Sigmoid colon (tissue), 7 donors: ENCODE results near the gene COBLL1. TPM values are rescaled to one million over a fixed set of nuclear protein-coding genes. Genes with fewer than 3 reads are reported as not detected.
A peak's percentile ranks its signal among the peaks of the same experiment; 100 is the strongest.

Source experiments
- DNase-seq: peaks from one replicate; pipeline ENCODE4 v3.0.0-alpha.2; 2019
- H3K27ac ChIP-seq, 4 donors: fragments of 200-600 bp; sonication (generic); one replicate each; pipeline ENCODE4 v1.5.1; 2016 to 2019; ENCODE audit warnings: mild to moderate bottlenecking in 1 of 4
- H3K27me3 ChIP-seq, 3 donors: fragments of 200-600 bp; sonication (generic); one replicate each; pipeline ENCODE4 v1.5.1; 2019; ENCODE audit warnings: mild to moderate bottlenecking in 1 of 3
- H3K36me3 ChIP-seq, 4 donors: fragments of 200-600 bp; sonication (generic); one replicate each; pipeline ENCODE4 v1.5.1; 2016 to 2019
- H3K4me1 ChIP-seq, 4 donors: fragments of 200-600 bp; sonication (generic); one replicate each; pipeline ENCODE4 v1.5.1; 2017 to 2019
- H3K4me3 ChIP-seq, 4 donors: fragments of 200-600 bp; sonication (generic); one replicate each; pipeline ENCODE4 v1.5.1; 2017 to 2019; ENCODE audit warnings: mild to moderate bottlenecking in 2 of 4, moderate library complexity in 1 of 4
- H3K9me3 ChIP-seq, 4 donors: fragments of 200-600 bp in 3 of 4; sonication (generic) in 3 of 4; one replicate each; pipeline versions ENCODE4 v1.5.1 to v1.6.1; 2013 to 2019
- EP300 ChIP-seq, 4 donors: sonication (generic); formaldehyde crosslinking; IDR thresholded peaks; one replicate each; pipeline ENCODE4 v1.6.1; 2017; ENCODE audit warnings: antibody characterized with exemption in 4 of 4
- POLR2A ChIP-seq, 2 donors: fragments of 450-650 bp; IDR thresholded peaks; one replicate each; pipeline ENCODE4 v1.6.1; 2016; ENCODE audit warnings: antibody characterized with exemption in 2 of 2, mild to moderate bottlenecking in 2 of 2, moderate library complexity in 2 of 2
- POLR2AphosphoS5 ChIP-seq, 4 donors: sonication (generic); formaldehyde crosslinking; IDR thresholded peaks; one replicate each; pipeline ENCODE4 v1.6.1; 2017; ENCODE audit warnings: antibody characterized with exemption in 4 of 4
- WGBS, 2 donors: extraction: QIAGEN DNeasy Blood & Tissue Kit; methylation state at CpG; one replicate each; pipeline ENCODE4 v1.1.7; 2013; 5-methylcytosine and 5-hydroxymethylcytosine counted together
- intact Hi-C: fragments of 100-400 bp; cut with DNase I; formaldehyde crosslinking; loops from one replicate; pipeline ENCODE4 v1.15.1; 2023
- polyA plus RNA-seq, 3 donors: library from polyadenylated mRNA; stranded (reverse); fragments of 200-250 nt; gene quantifications; one replicate each; pipeline ENCODE4 v1.2.3, GENCODE V29; 2013
- total RNA-seq, 4 donors: library from RNA; depleted of rRNA; stranded (reverse); fragments of >200 nt; gene quantifications; one replicate each; pipeline ENCODE4 v1.1.0, GENCODE V29; 2016
- TF ChIP-seq, protein P1 (sequence below), 4 experiments: fragments of 450-650 bp in 3 of 4; fragments of 200-600 bp in 1 of 4; IDR thresholded peaks; one replicate each; pipeline ENCODE4 v1.5.1; 2016 to 2019; ENCODE audit warnings: antibody characterized with exemption in 4 of 4, mild to moderate bottlenecking in 3 of 4, moderate library complexity in 2 of 4
- donor health status: healthy with polysubstance abuse.
- donor health status: Bipolar disorder and iron deficiency.
- donor health status: healthy.

COBLL1 gene
- total and polyA plus RNA-seq, 7 donors: 3.9 to 22.4 (median 17.6) TPM

DNA sequence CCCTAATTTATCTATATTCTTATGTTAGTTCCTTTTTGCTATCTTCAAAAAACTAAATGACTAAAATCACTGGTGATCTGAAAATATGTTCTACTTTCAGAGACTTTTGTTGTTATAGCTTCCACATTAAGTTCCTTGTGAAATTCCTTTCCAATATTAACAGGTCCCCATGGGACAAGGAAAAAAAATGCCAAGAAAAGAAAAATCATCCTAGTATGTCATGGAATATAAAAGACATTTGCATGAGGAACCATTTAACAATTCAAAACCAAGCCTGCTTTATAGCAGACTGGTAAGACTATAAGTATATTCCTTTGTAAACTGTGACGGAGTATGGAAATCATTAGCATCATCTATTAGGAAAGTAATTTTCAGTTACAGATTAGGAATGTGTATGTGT, 48.1 kb downstream of the COBLL1 start:
- intact Hi-C loops: no loop called here
- Histone ChIP-seq H3K27ac (peak overlapping the region in 2 of 4 donors; percentile 51 to 53), H3K4me3 (no peak overlapping the region), H3K4me1 (peaks cover 0 to 28% (median 19%) of the 10 kb centered on the region in 4 donors), H3K9me3 (no peaks in the 10 kb centered on the region), H3K36me3 (no peaks in the 10 kb centered on the region), H3K27me3 (no peaks in the 10 kb centered on the region)
- WGBS, 2 donors: 93 to 94% methylated on average over 1 of the region's 1 CpG
- TF ChIP-seq, protein P1, sequence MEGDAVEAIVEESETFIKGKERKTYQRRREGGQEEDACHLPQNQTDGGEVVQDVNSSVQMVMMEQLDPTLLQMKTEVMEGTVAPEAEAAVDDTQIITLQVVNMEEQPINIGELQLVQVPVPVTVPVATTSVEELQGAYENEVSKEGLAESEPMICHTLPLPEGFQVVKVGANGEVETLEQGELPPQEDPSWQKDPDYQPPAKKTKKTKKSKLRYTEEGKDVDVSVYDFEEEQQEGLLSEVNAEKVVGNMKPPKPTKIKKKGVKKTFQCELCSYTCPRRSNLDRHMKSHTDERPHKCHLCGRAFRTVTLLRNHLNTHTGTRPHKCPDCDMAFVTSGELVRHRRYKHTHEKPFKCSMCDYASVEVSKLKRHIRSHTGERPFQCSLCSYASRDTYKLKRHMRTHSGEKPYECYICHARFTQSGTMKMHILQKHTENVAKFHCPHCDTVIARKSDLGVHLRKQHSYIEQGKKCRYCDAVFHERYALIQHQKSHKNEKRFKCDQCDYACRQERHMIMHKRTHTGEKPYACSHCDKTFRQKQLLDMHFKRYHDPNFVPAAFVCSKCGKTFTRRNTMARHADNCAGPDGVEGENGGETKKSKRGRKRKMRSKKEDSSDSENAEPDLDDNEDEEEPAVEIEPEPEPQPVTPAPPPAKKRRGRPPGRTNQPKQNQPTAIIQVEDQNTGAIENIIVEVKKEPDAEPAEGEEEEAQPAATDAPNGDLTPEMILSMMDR (IDR thresholded peaks at IDR 0.05): no peak
- TF ChIP-seq EP300 (IDR thresholded peaks at IDR 0.05): no peak
- no peak for TF ChIP-seq POLR2A (IDR thresholded peaks at IDR 0.05)
- no peak for TF ChIP-seq POLR2AphosphoS5 (IDR thresholded peaks at IDR 0.05)
- no peak for DNase-seq

DNA sequence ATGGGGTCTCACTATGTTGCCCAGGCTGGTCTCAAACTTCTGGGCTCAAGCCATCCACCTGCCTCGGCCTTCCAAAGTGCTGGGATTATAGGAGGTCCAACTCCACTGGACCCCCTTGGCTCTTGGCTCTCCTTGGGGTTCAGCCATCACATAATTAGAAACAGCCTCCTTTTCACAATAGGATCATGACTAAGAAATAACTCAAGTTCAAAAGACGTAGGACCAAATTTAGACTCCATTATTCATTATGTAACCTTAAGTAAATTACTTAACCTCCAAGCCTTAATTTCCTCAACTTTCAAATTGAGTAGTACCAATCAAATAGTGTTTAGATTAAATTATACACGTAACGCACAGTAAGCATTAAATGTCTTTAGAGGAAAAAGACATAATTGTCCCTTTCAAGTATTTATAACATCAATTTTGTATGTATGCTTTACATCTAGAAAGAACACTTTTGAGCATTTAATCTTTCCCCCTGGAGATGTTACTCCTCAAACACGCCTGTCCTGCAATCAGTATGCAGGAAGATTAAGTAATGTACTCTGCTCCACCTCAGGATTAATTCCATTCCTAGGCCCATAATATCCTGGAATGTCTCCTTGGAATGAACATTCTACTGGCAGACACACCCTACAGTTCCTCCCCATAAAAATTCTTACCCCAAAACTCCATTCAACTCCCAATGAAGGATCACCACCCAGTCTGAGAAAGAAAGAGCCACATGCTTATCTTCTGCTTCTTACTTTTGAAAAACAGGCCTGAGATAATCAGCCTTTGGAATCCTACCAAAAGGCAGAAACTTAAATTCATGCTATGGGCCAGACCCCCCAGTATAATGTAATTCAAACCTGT, 49.1 kb downstream of the COBLL1 start:
- 84 to 88% methylated on average over 5 of the region's 5 CpGs for whole genome bisulfite sequencing, 2 donors
- Histone ChIP-seq H3K27ac (peak overlapping the region in 3 of 4 donors; percentile 41 to 53 (median 51)), H3K4me1 (peaks cover 0 to 28% (median 19%) of the 10 kb centered on the region in 4 donors), H3K4me3 (no peak overlapping the region), H3K27me3 (no peaks in the 10 kb centered on the region), H3K9me3 (no peaks in the 10 kb centered on the region), H3K36me3 (no peaks in the 10 kb centered on the region)
- intact Hi-C loops: no loop called here
- DNase-seq: no peak
- TF ChIP-seq, protein P1 (IDR thresholded peaks at IDR 0.05): no peak
- TF ChIP-seq POLR2AphosphoS5 (IDR thresholded peaks at IDR 0.05) (no peak), EP300 (IDR thresholded peaks at IDR 0.05) (no peak), POLR2A (IDR thresholded peaks at IDR 0.05) (no peak)

DNA sequence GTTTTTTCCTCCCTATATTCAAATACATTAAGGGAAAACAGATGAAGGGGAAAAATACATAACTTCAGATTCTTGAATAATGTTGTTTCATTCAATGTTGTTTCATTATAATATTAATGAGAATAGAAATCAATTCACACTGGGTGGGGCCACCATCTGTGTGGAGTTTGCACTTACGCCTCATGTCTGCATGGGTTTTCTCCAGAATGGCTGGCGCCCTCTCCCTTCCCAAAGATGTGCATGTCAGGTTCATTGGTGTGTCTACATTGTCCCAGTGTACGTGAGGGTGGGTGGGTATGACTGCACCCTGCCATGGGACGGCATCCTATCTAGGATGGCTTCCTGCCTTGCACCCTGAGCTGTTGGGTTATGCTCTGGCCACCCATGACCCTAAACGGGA, 51.7 kb downstream of the COBLL1 start:
- Histone ChIP-seq H3K36me3 (no peaks in the 10 kb centered on the region), H3K27ac (no peak overlapping the region), H3K27me3 (no peaks in the 10 kb centered on the region), H3K4me1 (peaks cover 0 to 42% (median 27%) of the 10 kb centered on the region in 4 donors), H3K9me3 (no peaks in the 10 kb centered on the region), H3K4me3 (no peak overlapping the region)
- no peak for DNase-seq
- 88 to 91% methylated on average over 5 of the region's 5 CpGs for WGBS, 2 donors
- intact Hi-C loops: no loop called here
- TF ChIP-seq POLR2A (IDR thresholded peaks at IDR 0.05) (no peak), EP300 (IDR thresholded peaks at IDR 0.05) (no peak), POLR2AphosphoS5 (IDR thresholded peaks at IDR 0.05) (no peak)
- TF ChIP-seq, protein P1 (IDR thresholded peaks at IDR 0.05): no peak

DNA sequence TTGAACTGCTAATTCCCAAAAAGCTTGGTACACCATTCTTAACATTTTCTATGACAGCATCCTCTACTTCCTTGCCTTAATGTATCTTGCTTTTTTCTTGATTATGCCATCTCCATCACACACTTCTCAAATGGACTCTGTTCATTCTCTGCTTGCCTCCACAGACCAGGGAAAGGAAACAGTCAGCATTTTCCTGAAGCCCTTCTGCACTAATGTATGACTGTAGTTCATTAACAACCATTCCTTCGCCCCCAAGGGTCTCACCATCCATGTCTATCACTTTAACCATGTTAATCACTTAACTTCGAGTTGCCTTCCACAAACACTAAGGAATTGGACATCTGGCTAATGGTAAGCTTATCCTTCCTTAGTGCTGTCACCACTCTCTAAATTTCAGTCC, 54.8 kb downstream of the COBLL1 start:
- no peaks in the 10 kb centered on the region for H3K36me3 ChIP-seq
- intact Hi-C loops: no loop called here
- 87 to 92% methylated on average over 2 of the region's 2 CpGs for WGBS, 2 donors
- H3K4me1 ChIP-seq: peaks cover 0 to 46% (median 32%) of the 10 kb centered on the region in 4 donors
- no peaks in the 10 kb centered on the region for H3K9me3 ChIP-seq
- peak overlapping the region in 2 of 4 donors; percentile 84 to 87 for H3K27ac ChIP-seq
- TF ChIP-seq, protein P1 (IDR thresholded peaks at IDR 0.05): no peak
- TF ChIP-seq EP300 (IDR thresholded peaks at IDR 0.05) (no peak), POLR2AphosphoS5 (IDR thresholded peaks at IDR 0.05) (no peak), POLR2A (IDR thresholded peaks at IDR 0.05) (no peak)
- H3K4me3 ChIP-seq: no peak overlapping the region
- no peak for DNase-seq
- no peaks in the 10 kb centered on the region for H3K27me3 ChIP-seq
